Neutrophil (primary cell): Measurements from ENCODE around the gene TAAR1.
A peak's percentile ranks its signal among the peaks of the same experiment; 100 is the strongest.

Experiments
- H3K27ac ChIP-seq: fragments of 200-600 bp; sonication (generic); 2 replicates; pipeline ENCODE4 v1.5.1; 2016; ENCODE audit warnings: mild to moderate bottlenecking, moderate library complexity
- H3K27me3 ChIP-seq: fragments of 200-600 bp; sonication (generic); 2 replicates; pipeline ENCODE4 v1.6.0; 2016; ENCODE audit warnings: mild to moderate bottlenecking
- H3K36me3 ChIP-seq: fragments of 200-600 bp; sonication (generic); 2 replicates; pipeline ENCODE4 v1.5.1; 2017
- H3K4me1 ChIP-seq, 2 experiments: fragments of 200-600 bp in 1 of 2; sonication (generic) in 1 of 2; 1 replicate in 1 of 2; 2 replicates in 1 of 2; pipeline versions ENCODE4 v1.5.1 to v1.6.1; 2013 to 2016; ENCODE audit warnings: low read depth in 1 of 2, low read length in 1 of 2, mild to moderate bottlenecking in 1 of 2, moderate library complexity in 1 of 2; ENCODE audit not compliant: control insufficient read depth in 1 of 2, insufficient read depth in 1 of 2
- H3K4me3 ChIP-seq, 2 experiments: fragments of 200-600 bp in 1 of 2; sonication (generic) in 1 of 2; 1 replicate in 1 of 2; 2 replicates in 1 of 2; pipeline ENCODE4 v1.5.1; 2013 to 2016; ENCODE audit warnings: low read depth in 1 of 2, low read length in 1 of 2, mild to moderate bottlenecking in 1 of 2, moderate library complexity in 1 of 2
- H3K9me3 ChIP-seq: fragments of 200-600 bp; sonication (generic); 2 replicates; pipeline ENCODE4 v1.5.1; 2016
- CTCF ChIP-seq: fragments of 200-600 bp; sonication (generic); IDR thresholded peaks from 2 replicates; pipeline ENCODE4 v1.5.1; 2016; ENCODE audit warnings: antibody characterized with exemption

TAAR1 gene

GRCh38 chr6:132671295-132671694, 12.3 kb upstream of the TAAR1 start:
- H3K36me3 ChIP-seq = no peaks in the 10 kb centered on the region
- no peaks in the 10 kb centered on the region for H3K9me3 ChIP-seq
- no peak for TF ChIP-seq CTCF
- H3K27ac ChIP-seq = peak overlapping the region; percentile 79
- no peak overlapping the region for H3K4me3 ChIP-seq
- no peaks in the 10 kb centered on the region for H3K27me3 ChIP-seq
- peaks cover 52 to 58% of the 10 kb centered on the region in 2 experiments for H3K4me1 ChIP-seq

GRCh38 chr6:132669690-132670291, 10.8 kb upstream of the TAAR1 start:
- Histone ChIP-seq H3K4me1 (peaks cover 37 to 42% of the 10 kb centered on the region in 2 experiments), H3K4me3 (peak overlapping the region in 1 of 2 experiments; percentile 29), H3K9me3 (no peaks in the 10 kb centered on the region), H3K27ac (peak overlapping the region; percentile 79), H3K36me3 (no peaks in the 10 kb centered on the region), H3K27me3 (no peaks in the 10 kb centered on the region)
- TF ChIP-seq CTCF = peak; percentile 57

- Histone ChIP-seq H3K9me3 (no peaks in the 10 kb centered on the region), H3K4me1 (peaks cover 15% of the 10 kb centered on the region in 2 experiments), H3K4me3 (no peak overlapping the region), H3K36me3 (no peaks in the 10 kb centered on the region), H3K27ac (no peak overlapping the region), H3K27me3 (no peaks in the 10 kb centered on the region)
- TF ChIP-seq CTCF = no peak
Measured at GRCh38 chr6:132666118-132666517, 7.1 kb upstream of the TAAR1 start.

- Histone ChIP-seq H3K4me3 (no peak overlapping the region), H3K36me3 (no peaks in the 10 kb centered on the region), H3K4me1 (no peaks in the 10 kb centered on the region), H3K27ac (no peak overlapping the region), H3K9me3 (no peaks in the 10 kb centered on the region), H3K27me3 (no peaks in the 10 kb centered on the region)
- TF ChIP-seq CTCF = no peak
Measured at GRCh38 chr6:132664309-132665034, 5.5 kb upstream of the TAAR1 start.

- Histone ChIP-seq H3K36me3 (no peaks in the 10 kb centered on the region), H3K27me3 (no peaks in the 10 kb centered on the region), H3K9me3 (no peaks in the 10 kb centered on the region), H3K27ac (no peak overlapping the region), H3K4me3 (no peak overlapping the region), H3K4me1 (no peaks in the 10 kb centered on the region)
- no peak for TF ChIP-seq CTCF
Measured at GRCh38 chr6:132663661-132664060, 4.7 kb upstream of the TAAR1 start.
